Kidney glomerular epithelial cell (primary cell): ENCODE measurements around the gene AMPD2.

Source experiments
- DNase-seq: peaks from one replicate; lab custom pipeline; 2025; lab: John Stamatoyannopoulos, UW

AMPD2 gene

DNA sequence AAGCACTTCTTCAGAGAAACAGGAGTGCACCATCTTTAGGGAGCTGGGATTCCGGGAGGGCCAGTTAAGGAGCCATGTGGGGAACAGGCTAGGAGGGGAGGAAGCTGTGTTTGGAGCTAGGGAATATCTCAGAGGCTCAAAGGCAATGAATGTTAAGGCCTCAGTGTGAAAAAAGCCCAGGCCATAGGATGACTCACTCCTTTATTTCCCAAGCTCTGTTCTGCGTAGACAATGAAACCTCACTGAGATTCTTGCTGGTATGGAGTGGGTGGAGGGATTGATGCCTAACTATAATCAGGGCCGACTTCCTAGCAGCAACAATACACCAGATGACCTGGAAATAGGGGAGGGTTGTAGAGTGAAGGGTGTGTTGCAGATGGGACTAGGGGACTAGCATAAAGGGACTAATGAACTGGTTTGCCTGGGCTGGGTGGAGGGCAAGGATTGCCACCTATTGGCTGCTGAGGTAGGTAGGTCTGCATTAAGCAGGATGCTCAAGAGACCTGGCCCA lies 2.3 kb upstream of the AMPD2 start:
- DNase-seq = peak; percentile 74

DNA sequence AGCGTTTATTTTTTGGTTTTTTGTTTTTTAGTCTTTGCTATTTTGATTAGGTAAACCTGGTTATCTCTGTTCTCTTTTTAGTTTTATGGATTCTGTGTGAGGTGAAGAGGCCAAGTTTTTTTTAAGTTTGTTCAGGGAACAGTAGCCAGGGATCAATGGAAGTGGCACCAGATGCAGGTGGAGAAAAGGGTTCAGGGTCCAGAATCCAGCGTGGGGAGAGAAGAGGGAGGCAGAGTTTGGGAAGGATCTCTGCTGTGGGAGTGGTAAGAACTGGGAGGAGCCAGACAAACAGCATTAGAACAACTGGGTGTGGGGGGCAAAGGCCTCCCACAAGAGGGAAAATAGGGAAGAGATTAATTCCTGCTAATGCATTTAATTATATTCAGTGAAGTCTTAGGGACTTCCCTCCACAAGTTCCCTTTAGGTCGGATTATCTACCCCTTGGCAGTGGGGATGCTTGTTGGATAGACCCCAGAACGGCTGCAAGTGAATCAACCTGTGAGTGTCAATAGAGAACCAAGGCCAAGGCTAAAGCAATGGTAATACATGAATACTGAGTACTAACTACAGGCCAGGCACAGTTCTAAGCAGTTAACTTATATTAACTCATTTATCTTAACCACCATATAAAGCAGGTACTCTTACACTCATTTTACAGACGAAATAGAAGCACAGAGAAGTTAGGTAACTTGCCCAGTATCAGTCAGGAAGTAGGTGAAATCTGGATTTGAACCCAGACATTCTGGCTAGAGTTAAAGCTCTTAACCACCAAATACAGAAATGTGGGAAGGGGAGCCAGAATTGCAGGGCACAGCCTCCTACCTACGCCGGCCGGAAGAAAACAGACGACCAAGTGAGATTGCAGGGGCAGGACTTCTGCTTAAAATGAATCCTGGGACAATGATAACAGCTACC lies 719 bp upstream of the AMPD2 start:
- no peak for DNase-seq

DNA sequence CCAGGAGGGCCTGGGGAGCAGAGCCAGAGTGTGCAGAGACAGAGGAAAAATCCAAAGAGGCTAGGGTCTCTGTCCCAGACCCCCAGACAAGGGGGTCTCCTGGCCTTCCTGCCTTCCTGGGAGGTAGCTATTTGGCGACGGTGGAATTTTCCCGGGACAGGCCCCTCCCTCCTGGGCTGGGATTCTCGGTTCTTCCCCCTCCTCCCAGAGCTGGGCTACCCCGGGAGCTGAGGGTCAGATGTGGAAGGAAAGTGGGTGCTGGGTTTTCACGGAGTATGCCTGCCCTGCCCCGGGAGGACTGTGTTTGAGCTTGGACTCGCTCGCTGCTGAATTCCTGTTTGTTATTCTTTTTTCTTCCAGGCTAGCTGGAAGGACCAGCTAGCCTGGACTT lies 759 bp downstream of the AMPD2 start:
- peak; percentile 59 for DNase-seq

DNA sequence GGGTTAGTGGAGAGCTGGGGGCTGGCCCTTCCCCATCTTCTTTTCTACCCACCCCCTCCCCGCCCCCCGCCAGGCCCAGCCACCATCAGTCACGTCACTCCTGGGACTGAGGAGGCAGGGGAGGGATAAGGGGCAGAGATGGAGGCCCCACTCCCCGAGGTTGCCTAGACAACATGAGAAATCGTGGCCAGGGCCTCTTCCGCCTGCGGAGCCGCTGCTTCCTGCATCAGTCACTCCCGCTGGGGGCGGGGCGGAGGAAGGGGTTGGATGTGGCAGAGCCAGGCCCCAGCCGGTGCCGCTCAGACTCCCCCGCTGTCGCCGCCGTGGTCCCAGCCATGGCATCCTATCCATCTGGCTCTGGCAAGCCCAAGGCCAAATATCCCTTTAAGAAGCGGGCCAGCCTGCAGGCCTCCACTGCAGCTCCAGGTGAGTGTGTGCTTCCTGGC lies 1.2 kb downstream of the AMPD2 start:
- peak; percentile 71 for DNase-seq

DNA sequence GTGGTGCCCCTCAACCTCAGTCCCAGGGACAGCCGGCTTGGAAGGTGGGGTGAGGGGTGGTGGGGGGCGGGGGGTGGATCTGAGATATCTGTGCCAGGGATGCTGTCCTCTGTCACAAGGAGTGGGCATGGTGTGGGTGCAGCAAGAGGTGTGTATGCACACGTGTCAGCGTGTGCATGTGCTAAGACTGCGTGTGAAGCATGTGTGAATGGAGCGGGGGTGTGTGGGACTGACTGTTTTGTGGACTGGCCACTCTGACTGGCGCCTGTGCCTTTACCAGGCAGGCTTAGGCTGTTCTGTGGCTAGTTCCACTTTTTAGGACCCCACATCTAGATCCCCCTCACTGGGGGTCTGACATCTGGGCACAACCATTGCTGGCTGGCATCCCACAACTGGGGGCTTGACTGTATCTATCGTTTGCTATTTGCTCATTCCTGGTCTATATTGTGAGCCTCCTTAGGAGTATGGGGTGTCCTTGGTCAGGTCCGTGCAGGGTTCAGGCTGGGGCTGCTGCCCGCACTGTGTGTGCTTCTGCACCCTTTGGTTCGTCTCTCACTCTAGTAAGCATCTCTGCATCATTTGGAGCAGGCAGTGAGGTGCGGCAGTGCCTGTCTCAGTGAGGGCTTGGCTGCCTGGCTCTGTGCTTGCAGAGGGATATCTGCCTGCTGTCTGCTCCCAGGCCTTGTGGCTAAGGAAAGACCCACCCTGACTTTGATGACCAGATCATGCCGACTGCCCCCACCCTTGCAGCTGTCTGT lies 1.9 kb downstream of the AMPD2 start:
- DNase-seq = no peak

DNA sequence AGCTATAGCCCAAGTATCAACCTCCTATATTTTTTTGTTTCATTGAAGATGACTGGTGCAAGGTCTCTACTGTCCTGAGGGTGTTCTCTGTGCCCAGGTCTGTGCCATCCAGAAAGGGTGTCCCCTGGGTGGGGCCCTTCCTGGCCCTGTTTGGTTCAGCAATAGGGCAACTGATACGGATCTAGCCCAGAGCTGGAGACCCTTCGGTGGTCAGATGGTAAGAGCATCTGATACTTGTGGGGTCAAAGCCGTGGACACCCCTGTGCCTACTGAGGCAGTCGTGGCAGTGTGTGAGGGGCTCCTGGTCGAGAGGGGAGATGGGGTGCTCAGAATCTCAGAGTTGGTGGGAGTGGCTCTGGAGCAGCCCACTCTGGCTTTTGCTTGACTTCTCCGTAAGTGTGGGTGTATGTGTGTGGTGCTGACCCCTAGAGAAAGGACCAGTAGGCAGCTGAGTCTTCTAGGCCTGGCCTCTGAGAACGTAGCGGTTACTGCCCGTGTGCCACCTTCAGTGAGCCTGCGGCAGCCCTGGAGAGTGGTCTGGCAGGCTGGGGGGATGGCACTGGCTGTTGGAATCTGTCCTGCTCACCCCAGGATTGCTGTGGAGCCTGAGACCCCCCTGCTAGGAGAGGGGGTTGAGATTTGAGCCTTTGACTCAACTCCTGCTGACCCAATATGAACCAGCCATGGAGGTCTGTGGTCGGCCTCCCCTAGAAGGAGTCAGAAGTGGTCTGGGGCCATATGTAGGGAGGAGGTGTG lies 2.7 kb downstream of the AMPD2 start:
- DNase-seq = no peak

DNA sequence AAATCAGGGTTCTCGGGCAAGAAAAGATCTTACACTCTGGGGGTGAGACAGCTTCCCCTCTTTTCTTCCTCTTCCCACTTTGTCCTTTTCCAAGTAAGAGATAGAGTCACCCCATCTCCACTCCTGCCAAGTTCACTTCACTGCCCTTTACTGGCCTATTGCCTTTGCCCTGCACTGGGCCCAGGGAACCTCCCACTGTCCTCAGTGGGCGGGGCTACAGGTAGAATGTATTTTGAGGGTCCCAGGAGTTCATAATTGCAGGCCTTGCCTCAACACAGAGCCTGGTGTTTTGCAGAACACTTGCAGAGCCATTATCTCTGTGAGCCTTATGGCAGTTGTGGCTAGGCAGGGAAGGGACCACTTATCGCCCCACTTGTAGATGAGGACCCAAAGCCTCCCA lies 3.3 kb downstream of the AMPD2 start:
- DNase-seq = no peak

DNA sequence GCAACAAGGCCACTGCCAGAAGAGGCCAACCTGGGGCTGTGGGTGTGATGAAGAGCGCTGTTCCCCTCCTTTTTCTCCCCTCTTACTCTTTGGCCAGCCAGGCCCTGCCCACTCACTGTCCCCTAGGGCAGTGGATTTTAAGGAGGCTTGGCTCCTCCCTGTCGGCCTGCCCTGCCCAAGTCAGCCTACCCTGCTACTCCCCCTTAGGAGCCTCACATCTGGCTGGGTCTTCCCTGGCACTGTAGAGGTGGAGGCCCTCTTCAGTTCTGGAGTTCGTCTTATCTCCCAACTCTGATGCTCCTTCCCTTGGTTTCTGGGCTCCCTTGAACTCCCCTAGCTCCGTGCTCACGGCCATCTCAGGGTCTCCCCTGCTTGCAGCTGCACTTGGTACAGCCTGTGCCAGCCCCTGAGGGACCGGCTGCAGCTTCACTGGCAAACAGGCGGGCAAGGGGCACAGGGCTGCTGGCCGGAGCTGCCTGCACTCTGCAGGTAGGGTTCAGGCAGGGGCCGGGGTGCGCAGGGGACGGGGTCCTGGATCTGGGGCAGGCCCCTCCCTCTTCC lies 4.0 kb downstream of the AMPD2 start:
- DNase-seq = no peak

DNA sequence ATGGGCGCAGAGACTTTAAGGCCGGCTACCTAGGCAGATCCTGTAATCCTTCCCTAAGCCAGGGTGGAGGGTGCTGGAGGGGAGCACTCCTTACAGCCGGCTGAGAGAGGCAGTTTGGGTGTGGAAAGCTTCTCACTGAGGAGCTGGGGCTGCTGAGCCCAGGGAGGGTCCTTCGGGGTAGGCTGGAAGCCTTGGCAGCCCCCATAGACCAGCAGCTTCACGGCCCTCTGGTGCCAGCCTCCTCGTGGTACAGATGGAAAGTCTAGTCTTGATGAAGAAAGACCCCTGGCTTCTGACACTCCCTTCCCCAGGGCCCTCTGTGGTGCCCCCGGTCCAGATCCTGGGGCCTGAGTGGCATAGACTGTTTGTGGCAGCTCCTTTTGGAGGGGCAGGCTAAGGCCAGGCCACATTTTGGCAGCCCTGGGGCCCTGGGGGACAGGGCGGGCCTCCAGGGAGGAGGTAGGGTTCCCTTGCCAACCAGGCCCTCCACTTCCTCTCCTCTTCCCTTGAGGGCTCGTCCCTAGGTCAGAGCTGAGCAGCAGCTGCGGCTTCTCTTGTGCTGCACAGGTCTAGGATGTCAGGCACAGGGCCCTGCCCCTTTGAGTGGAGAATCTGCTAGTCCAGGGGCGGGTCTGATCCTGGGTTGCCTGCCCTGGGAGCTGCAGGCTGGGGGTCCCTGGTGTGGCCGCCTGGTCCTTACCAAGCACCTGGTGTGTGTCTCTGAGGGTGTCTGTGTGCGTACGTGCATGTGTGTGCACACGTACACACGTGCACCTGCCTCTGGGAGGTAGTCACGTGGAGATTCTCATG lies 4.8 kb downstream of the AMPD2 start:
- DNase-seq = no peak

DNA sequence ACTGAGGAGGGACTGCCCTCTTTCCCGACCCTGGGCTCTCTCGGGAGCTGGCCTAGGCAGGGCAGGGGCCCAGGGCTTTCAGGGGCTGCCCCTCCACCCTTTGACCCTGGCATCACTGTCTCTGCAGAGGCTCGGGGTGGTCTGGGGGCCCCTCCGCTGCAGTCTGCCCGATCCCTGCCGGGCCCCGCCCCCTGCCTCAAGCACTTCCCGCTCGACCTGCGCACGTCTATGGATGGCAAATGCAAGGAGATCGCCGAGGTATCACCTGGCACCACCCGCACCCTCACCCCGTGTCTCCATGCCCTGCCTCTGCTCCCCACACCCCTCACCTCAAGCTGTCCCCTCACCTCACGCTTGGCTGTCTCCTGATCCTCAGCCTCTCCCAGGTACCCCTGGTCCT lies 5.5 kb downstream of the AMPD2 start:
- no peak for DNase-seq

DNA sequence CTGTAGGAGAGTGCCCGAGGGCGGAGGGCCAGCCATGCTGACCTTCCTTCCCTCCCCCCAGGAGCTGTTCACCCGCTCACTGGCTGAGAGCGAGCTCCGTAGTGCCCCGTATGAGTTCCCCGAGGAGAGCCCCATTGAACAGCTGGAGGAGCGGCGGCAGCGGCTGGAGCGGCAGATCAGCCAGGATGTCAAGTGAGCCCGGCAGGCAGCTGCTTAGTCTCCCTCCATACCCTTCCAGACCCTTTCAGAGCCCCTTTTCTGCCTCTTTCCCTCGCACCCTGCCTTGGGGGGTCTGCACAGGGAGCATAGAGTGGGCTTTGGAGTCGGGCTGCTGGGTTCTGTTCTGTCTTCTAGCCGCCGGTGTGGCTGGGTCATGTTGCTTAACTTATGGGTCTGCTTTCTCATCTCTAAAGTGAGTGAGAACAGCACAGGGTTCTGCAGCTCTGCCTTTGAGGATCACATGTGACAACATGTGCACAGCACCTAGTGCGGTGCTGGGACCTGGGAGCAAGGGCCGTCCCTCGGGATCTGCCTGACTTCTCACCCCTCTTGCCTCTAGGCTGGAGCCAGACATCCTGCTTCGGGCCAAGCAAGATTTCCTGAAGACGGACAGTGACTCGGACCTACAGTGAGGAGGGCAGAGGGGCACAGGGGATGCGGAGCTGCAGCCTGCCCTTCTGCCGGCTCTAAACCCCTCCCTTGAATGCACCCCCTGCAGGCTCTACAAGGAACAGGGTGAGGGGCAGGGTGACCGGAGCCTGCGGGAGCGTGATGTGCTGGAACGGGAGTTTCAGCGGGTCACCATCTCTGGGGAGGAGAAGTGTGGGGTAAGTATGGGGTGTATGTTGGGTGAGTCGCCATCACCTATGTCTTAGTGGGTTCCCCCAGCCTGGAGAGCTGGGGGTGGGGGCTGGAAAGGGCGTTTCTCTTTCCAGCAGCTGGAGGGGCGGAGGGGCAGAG lies 6.2 kb downstream of the AMPD2 start:
- no peak for DNase-seq

DNA sequence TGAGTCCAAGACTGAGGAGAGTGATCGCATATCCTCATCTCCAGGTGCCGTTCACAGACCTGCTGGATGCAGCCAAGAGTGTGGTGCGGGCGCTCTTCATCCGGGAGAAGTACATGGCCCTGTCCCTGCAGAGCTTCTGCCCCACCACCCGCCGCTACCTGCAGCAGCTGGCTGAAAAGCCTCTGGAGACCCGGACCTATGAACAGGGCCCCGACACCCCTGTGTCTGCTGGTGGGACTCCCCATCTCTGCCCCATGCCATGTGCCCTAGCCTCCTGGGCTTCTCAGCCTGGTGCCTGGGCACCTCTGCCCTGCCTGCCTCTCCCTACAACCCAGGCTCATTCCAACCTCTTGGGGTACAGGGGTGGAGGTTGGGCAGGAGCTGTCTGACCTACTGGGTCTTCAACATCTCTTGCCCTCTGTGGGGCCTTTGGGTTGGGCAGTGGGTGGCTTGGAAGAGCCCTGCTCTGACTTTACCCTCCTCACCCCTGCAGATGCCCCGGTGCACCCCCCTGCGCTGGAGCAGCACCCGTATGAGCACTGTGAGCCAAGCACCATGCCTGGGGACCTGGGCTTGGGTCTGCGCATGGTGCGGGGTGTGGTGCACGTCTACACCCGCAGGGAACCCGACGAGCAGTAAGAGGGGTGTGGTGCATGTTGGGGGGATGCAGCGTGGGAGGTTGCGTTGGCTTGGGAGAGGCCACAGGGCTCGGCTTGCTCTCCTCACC lies 7.2 kb downstream of the AMPD2 start:
- DNase-seq = no peak

DNA sequence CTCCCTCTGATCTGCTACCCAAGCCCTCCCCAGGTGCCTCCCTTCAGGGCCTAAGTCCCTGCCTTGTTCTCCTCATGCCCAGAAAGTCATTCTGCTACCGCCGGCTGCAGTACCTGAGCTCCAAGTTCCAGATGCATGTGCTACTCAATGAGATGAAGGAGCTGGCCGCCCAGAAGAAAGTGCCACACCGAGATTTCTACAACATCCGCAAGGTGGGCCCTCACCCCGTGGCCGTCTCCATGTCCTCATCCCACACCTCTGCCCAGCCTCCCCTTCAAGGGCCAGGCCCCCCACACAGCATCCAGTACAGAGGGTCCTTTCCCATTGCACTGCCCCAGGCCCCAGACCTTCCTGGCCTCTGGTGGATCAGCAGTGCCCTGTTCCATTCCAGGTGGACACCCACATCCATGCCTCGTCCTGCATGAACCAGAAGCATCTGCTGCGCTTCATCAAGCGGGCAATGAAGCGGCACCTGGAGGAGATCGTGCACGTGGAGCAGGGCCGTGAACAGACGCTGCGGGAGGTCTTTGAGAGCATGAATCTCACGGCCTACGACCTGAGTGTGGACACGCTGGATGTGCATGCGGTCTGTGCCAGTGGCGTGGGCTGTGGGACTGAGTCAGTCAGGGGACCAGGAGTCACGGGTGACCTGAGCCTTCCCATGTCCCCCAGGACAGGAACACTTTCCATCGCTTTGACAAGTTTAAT lies 8.2 kb downstream of the AMPD2 start:
- peak; percentile 92 for DNase-seq

DNA sequence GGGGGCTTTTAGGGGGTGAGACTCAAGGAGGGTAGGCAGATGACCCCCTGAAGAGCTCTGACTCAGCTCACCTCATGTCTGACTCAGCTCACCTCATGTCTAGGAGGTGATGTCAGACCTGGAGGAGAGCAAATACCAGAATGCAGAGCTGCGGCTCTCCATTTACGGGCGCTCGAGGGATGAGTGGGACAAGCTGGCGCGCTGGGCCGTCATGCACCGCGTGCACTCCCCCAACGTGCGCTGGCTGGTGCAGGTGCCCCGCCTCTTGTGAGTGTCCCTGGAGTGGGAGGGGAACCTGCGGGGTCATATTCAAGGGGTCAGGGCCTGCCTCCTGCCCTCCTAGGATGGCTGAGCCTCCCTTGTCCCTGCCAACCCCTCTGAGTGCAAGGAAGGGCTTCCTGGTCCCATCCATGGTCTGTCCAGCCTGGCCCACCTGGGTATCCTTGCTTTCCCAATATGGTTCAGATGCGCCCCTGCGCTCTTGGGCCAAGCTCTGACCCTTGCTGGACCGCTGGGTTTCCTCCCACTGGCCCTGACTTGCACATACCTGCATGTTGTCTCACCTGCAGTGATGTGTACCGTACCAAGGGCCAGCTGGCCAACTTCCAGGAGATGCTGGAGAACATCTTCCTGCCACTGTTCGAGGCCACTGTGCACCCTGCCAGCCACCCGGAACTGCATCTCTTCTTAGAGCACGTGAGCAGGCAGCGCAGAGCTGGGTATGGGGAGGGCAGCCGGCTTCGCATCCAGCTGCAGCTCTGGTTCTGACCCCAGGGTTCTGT lies 9.1 kb downstream of the AMPD2 start:
- DNase-seq = peak; percentile 97

DNA sequence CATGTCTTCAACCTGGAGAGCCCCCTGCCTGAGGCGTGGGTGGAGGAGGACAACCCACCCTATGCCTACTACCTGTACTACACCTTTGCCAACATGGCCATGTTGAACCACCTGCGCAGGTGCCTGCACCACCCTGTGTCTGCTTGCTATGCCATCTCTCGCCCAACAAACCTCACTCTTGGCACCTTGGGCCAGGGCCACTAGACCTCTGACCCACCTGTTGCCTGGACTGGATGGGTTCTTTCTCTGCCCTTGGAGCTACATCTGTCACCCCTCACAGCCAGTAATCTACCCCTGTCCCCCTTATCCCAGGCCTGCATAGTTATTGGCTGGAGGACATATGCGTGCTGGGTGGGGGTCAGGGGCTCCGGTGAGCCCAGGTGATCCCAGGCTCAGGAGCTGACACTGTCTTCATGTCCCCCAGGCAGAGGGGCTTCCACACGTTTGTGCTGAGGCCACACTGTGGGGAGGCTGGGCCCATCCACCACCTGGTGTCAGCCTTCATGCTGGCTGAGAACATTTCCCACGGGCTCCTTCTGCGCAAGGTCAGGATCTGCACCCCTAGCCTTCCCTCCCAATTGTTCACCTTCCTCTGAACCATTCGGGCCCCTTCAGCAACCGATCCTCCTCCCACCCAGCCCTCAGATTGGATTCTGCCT lies 9.9 kb downstream of the AMPD2 start:
- no peak for DNase-seq

DNA sequence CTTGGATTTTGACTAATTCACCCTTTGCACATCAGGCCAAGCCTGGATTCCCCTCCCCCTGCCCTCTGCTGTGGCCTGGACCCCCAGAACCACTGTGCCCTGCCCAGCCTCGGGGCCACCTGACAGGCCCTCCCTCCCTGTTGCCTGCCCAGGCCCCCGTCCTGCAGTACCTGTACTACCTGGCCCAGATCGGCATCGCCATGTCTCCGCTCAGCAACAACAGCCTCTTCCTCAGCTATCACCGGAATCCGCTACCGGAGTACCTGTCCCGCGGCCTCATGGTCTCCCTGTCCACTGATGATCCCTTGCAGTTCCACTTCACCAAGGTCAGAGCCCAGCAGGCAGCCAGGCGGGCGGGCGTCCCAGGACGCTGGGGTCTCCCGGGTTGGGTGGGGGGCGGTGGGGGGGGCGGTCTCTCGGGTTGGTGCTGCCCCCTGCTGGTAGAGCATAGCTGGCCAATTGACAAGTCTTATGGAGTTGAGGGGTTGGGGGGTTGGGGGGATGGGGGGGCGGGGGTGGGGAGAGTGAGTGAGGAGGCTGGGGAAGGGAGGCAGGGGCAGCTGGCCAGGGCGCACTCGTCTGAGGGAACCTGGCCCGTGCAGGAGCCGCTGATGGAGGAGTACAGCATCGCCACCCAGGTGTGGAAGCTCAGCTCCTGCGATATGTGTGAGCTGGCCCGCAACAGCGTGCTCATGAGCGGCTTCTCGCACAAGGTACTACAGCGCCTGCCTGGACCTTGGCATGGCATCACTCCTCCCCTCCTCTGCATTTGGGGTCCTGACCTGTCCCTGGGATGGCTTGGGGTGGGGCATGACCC lies 10.7 kb downstream of the AMPD2 start:
- DNase-seq = no peak
